ENCODE results near the gene HLA-DQA2. TPM values are rescaled to one million over a fixed set of nuclear protein-coding genes. Genes with fewer than 3 reads are reported as not detected.

Gene HLA-DQA2
- total and polyA plus RNA-seq, 2 experiments from 2014 or later = not detected

DNA sequence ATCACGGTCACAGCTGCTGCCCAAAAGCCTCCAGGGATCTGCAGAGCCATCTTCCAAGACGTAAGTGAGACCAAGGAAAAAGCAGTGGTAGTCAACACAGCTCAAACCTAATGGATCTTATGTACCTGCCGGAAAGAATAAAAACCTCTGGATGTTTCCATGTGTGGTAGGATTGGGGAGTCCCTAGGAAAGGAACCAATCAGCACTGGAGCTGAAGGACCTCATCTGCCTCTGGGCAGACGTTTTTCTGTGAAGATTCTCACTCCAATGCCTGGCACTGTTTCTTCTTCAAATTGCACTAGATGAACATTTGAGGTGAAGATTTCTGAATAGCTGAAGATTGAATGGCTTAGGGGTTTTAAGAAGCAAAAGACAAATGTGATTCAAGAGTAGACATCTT is 22.2 kb downstream of the HLA-DQA2 start, which contains the start of gene HLA-DQB2:
Gene HLA-DQB2, minus strand, starts transcription at position 112 of the 400 bp plus-strand sequence. Its CDS starts 62 bp downstream, at position 50.
- no peak within 1 kb of the TSS for H3K27ac ChIP-seq (ENCODE audit: low read depth)
- H2AFZ ChIP-seq = peak within 1 kb of the TSS; percentile 38; the same call in 1 of the 2 replicates
- no peak within 1 kb of the TSS for H3K4me3 ChIP-seq
- Mint-ChIP-seq H3K27ac (no peak within 1 kb of the TSS), H3K4me3 (no peak within 1 kb of the TSS), H3K4me1 (peaks cover 9% of the 10 kb centered on the region; the same call in 2 of the 3 replicates), H3K27me3 (ENCODE audit: insufficient read depth, low read depth, poor library complexity) (peaks cover 5% of the 10 kb centered on the region), H3K36me3 (ENCODE audit: low read depth) (no peaks in the 10 kb centered on the region), H3K9me3 (no peaks in the 10 kb centered on the region)
- H3K4me2 ChIP-seq = no peak within 1 kb of the TSS
- no peaks in the 10 kb centered on the region for H3K36me3 ChIP-seq (ENCODE audit: insufficient read depth)
- no peaks in the 10 kb centered on the region for H3F3A ChIP-seq (replicated peaks; ENCODE audit: low read depth)
- no peaks in the 10 kb centered on the region for H4K20me1 ChIP-seq (replicated peaks; ENCODE audit: insufficient read depth)
- H3K27me3 ChIP-seq (ENCODE audit: insufficient read depth) = no peaks in the 10 kb centered on the region
- ATAC-seq (no peak), DNase-seq (ENCODE audit: low spot score) (no peak)
- peaks cover 4% of the 10 kb centered on the region; the same call in 1 of the 2 replicates for H3K4me1 ChIP-seq (ENCODE audit: insufficient read depth)
- H3K79me2 ChIP-seq (replicated peaks; ENCODE audit: insufficient read depth) = no peaks in the 10 kb centered on the region
- H3K9me2 ChIP-seq (ENCODE audit: insufficient read depth) = no peaks in the 10 kb centered on the region
- TF ChIP-seq JUNB (IDR thresholded peaks at IDR 0.05; ENCODE audit: unreplicated experiment) (no peak), STAT1 (IDR thresholded peaks at IDR 0.05; ENCODE audit: unreplicated experiment) (no peak), CREB1 (CRISPR knock-in tag; IDR thresholded peaks at IDR 0.05; ENCODE audit: low read depth) (no peak), EZH2phosphoT487 (IDR thresholded peaks at IDR 0.05; ENCODE audit: unreplicated experiment) (no peak), NANOG (IDR thresholded peaks at IDR 0.05; ENCODE audit: borderline replicate concordance) (no peak)
- TF ChIP-seq, protein P1, sequence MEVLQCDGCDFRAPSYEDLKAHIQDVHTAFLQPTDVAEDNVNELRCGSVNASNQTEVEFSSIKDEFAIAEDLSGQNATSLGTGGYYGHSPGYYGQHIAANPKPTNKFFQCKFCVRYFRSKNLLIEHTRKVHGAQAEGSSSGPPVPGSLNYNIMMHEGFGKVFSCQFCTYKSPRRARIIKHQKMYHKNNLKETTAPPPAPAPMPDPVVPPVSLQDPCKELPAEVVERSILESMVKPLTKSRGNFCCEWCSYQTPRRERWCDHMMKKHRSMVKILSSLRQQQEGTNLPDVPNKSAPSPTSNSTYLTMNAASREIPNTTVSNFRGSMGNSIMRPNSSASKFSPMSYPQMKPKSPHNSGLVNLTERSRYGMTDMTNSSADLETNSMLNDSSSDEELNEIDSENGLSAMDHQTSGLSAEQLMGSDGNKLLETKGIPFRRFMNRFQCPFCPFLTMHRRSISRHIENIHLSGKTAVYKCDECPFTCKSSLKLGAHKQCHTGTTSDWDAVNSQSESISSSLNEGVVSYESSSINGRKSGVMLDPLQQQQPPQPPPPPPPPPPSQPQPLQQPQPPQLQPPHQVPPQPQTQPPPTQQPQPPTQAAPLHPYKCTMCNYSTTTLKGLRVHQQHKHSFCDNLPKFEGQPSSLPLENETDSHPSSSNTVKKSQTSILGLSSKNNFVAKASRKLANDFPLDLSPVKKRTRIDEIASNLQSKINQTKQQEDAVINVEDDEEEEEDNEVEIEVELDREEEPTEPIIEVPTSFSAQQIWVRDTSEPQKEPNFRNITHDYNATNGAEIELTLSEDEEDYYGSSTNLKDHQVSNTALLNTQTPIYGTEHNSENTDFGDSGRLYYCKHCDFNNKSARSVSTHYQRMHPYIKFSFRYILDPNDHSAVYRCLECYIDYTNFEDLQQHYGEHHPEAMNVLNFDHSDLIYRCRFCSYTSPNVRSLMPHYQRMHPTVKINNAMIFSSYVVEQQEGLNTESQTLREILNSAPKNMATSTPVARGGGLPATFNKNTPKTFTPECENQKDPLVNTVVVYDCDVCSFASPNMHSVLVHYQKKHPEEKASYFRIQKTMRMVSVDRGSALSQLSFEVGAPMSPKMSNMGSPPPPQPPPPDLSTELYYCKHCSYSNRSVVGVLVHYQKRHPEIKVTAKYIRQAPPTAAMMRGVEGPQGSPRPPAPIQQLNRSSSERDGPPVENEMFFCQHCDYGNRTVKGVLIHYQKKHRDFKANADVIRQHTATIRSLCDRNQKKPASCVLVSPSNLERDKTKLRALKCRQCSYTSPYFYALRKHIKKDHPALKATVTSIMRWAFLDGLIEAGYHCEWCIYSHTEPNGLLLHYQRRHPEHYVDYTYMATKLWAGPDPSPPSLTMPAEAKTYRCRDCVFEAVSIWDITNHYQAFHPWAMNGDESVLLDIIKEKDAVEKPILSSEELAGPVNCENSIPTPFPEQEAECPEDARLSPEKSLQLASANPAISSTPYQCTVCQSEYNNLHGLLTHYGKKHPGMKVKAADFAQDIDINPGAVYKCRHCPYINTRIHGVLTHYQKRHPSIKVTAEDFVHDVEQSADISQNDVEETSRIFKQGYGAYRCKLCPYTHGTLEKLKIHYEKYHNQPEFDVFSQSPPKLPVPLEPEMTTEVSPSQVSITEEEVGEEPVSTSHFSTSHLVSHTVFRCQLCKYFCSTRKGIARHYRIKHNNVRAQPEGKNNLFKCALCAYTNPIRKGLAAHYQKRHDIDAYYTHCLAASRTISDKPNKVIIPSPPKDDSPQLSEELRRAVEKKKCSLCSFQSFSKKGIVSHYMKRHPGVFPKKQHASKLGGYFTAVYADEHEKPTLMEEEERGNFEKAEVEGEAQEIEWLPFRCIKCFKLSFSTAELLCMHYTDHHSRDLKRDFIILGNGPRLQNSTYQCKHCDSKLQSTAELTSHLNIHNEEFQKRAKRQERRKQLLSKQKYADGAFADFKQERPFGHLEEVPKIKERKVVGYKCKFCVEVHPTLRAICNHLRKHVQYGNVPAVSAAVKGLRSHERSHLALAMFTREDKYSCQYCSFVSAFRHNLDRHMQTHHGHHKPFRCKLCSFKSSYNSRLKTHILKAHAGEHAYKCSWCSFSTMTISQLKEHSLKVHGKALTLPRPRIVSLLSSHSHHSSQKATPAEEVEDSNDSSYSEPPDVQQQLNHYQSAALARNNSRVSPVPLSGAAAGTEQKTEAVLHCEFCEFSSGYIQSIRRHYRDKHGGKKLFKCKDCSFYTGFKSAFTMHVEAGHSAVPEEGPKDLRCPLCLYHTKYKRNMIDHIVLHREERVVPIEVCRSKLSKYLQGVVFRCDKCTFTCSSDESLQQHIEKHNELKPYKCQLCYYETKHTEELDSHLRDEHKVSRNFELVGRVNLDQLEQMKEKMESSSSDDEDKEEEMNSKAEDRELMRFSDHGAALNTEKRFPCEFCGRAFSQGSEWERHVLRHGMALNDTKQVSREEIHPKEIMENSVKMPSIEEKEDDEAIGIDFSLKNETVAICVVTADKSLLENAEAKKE (CRISPR knock-in tag; IDR thresholded peaks at IDR 0.05) = no peak
- TF ChIP-seq, protein P2, sequence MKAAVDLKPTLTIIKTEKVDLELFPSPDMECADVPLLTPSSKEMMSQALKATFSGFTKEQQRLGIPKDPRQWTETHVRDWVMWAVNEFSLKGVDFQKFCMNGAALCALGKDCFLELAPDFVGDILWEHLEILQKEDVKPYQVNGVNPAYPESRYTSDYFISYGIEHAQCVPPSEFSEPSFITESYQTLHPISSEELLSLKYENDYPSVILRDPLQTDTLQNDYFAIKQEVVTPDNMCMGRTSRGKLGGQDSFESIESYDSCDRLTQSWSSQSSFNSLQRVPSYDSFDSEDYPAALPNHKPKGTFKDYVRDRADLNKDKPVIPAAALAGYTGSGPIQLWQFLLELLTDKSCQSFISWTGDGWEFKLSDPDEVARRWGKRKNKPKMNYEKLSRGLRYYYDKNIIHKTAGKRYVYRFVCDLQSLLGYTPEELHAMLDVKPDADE (IDR thresholded peaks at IDR 0.05) = no peak
- TF ChIP-seq, protein P3, sequence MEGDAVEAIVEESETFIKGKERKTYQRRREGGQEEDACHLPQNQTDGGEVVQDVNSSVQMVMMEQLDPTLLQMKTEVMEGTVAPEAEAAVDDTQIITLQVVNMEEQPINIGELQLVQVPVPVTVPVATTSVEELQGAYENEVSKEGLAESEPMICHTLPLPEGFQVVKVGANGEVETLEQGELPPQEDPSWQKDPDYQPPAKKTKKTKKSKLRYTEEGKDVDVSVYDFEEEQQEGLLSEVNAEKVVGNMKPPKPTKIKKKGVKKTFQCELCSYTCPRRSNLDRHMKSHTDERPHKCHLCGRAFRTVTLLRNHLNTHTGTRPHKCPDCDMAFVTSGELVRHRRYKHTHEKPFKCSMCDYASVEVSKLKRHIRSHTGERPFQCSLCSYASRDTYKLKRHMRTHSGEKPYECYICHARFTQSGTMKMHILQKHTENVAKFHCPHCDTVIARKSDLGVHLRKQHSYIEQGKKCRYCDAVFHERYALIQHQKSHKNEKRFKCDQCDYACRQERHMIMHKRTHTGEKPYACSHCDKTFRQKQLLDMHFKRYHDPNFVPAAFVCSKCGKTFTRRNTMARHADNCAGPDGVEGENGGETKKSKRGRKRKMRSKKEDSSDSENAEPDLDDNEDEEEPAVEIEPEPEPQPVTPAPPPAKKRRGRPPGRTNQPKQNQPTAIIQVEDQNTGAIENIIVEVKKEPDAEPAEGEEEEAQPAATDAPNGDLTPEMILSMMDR (conservative IDR thresholded peaks at IDR 0.05; ENCODE audit: low read depth in 2 of 2) = no peak

Data from GM23338 (cell line).